ENCODE results near the gene KIZ.

Gene KIZ

GRCh38 chr20:21259346-21259745 is 133.5 kb downstream of the KIZ start:
- DNase-seq (ENCODE audit: low read depth), result no peak
- TF ChIP-seq, protein P1, sequence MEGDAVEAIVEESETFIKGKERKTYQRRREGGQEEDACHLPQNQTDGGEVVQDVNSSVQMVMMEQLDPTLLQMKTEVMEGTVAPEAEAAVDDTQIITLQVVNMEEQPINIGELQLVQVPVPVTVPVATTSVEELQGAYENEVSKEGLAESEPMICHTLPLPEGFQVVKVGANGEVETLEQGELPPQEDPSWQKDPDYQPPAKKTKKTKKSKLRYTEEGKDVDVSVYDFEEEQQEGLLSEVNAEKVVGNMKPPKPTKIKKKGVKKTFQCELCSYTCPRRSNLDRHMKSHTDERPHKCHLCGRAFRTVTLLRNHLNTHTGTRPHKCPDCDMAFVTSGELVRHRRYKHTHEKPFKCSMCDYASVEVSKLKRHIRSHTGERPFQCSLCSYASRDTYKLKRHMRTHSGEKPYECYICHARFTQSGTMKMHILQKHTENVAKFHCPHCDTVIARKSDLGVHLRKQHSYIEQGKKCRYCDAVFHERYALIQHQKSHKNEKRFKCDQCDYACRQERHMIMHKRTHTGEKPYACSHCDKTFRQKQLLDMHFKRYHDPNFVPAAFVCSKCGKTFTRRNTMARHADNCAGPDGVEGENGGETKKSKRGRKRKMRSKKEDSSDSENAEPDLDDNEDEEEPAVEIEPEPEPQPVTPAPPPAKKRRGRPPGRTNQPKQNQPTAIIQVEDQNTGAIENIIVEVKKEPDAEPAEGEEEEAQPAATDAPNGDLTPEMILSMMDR (conservative IDR thresholded peaks at IDR 0.05; ENCODE audit: low read depth, low read length), result no peak
- no peak overlapping the region for H3K4me3 ChIP-seq (ENCODE audit: low read length)

GRCh38 chr20:21262812-21263211 is 136.9 kb downstream of the KIZ start:
- TF ChIP-seq, protein P1 (conservative IDR thresholded peaks at IDR 0.05; ENCODE audit: low read depth, low read length), result no peak
- DNase-seq (ENCODE audit: low read depth), result no peak
- H3K4me3 ChIP-seq (ENCODE audit: low read length), result no peak overlapping the region

DNA sequence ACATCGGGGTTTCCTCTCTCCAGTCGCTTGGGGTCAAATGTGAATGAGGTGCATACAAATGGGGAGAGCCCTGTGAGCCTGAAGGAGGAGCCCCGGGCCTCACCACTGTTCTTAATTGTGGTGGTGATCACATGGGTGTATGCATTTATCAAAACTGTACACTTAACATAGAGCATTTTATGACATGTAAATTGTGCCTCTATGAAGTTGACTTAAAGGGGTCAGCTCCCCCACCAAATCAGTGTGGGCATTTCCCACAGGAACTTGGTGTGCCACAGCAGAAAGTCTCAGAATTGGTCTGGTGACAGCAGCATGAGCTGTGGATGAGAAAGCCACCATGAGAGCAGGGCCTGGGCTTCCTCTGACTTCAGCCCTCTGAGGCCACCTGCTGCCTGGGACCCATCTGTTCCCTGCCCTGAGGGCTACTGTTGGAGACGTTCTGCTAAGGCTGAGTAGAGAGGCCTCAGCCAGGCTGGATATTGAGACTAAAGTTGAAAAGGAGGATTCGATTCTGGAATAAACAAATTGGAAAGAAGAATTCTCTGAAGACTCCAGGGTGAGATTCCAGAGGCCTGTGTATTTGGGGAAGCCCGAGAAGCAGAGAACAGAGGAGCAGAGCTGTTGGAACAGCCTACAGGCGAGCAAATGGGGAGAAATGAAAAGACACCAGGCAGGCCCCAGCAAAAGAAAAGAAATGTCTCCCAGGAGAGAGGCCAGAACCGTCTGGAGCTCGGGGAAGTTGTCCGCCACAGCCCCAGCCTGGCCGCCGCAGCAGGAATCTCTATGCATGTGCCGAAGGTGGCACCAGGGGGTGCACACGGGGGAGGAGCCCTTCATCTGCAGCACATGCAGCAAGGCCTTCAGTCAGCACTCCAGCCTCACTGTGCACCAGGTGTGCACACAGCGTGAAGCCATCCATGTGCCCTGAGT is 139.6 kb downstream of the KIZ start:
- TF ChIP-seq, protein P1 (conservative IDR thresholded peaks at IDR 0.05; ENCODE audit: low read depth, low read length), result no peak
- DNase-seq (ENCODE audit: low read depth), result no peak
- H3K4me3 ChIP-seq (ENCODE audit: low read length), result no peak overlapping the region

DNA sequence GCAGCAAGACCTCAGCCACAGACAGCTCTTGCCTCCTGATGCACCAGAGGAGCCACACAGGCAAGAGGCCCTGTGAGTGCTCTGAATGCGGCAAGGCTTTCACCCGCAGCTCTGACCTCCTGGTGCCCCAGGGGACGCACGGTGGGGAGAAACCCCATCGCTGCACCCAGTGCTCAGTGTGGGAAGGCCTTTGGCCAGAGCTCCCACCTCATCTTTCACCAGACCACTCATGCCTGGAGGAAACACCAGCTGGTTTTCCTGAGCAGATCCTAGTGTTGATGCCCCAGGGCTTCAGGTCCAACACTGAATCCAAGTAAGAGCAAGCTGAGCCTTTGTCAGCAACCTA is 140.3 kb downstream of the KIZ start:
- TF ChIP-seq, protein P1 (conservative IDR thresholded peaks at IDR 0.05; ENCODE audit: low read depth, low read length), result no peak
- no peak for DNase-seq (ENCODE audit: low read depth)
- no peak overlapping the region for H3K4me3 ChIP-seq (ENCODE audit: low read length)

GRCh38 chr20:21269772-21270171 is 143.9 kb downstream of the KIZ start:
- no peak for DNase-seq (ENCODE audit: low read depth)
- TF ChIP-seq, protein P1 (conservative IDR thresholded peaks at IDR 0.05; ENCODE audit: low read depth, low read length), result no peak
- H3K4me3 ChIP-seq (ENCODE audit: low read length), result no peak overlapping the region

- no peak overlapping the region for H3K4me3 ChIP-seq (ENCODE audit: low read length)
- DNase-seq (ENCODE audit: low read depth), result no peak
- TF ChIP-seq, protein P1 (conservative IDR thresholded peaks at IDR 0.05; ENCODE audit: low read depth, low read length), result no peak
Measured at GRCh38 chr20:21270806-21271205, 144.9 kb downstream of the KIZ start.

GRCh38 chr20:21272279-21272678 is 146.4 kb downstream of the KIZ start:
- DNase-seq (ENCODE audit: low read depth), result no peak
- TF ChIP-seq, protein P1 (conservative IDR thresholded peaks at IDR 0.05; ENCODE audit: low read depth, low read length), result no peak
- no peak overlapping the region for H3K4me3 ChIP-seq (ENCODE audit: low read length)

Measured in retinal pigment epithelial cell (primary cell).